SJCRH30 (cell line): Measurements from ENCODE around the gene MPP1. TPM values are rescaled to one million over a fixed set of nuclear protein-coding genes. Genes with fewer than 3 reads are reported as not detected.
A peak's percentile ranks its signal among the peaks of the same experiment; 100 is the strongest.

Source experiments
- DNase-seq, 2 experiments: peaks; one replicate each; pipeline ENCODE4 v3.0.0-alpha.2; 2015 to 2020
- H3K27ac ChIP-seq: fragments of 250-450 bp; sonication (Bioruptor Pico); 2 replicates; pipeline ENCODE4 v1.5.1; 2020; ENCODE audit warnings: mild to moderate bottlenecking, moderate library complexity
- H3K27me3 ChIP-seq: fragments of 250-450 bp; sonication (Bioruptor Pico); 2 replicates; pipeline ENCODE4 v1.5.1; 2020; ENCODE audit warnings: mild to moderate bottlenecking, moderate library complexity
- H3K36me3 ChIP-seq: fragments of 250-450 bp; sonication (Bioruptor Pico); 2 replicates; pipeline ENCODE4 v1.5.1; 2020; ENCODE audit warnings: mild to moderate bottlenecking, moderate library complexity
- H3K4me1 ChIP-seq: fragments of 250-450 bp; sonication (Bioruptor Pico); 2 replicates; pipeline ENCODE4 v1.5.1; 2020; ENCODE audit warnings: mild to moderate bottlenecking, moderate library complexity
- H3K4me3 ChIP-seq: fragments of 250-450 bp; sonication (Bioruptor Pico); 2 replicates; pipeline ENCODE4 v1.5.1; 2020; ENCODE audit warnings: mild to moderate bottlenecking, moderate library complexity
- H3K9me3 ChIP-seq: fragments of 250-450 bp; sonication (Bioruptor Pico); replicated peaks from 2 replicates; pipeline ENCODE4 v1.5.1; 2020; ENCODE audit warnings: mild to moderate bottlenecking, moderate library complexity
- total RNA-seq: library from RNA; depleted of rRNA; stranded (reverse); fragments of >200 nt; shearing (Covaris generic); gene quantifications from 2 replicates; pipeline ENCODE4 v1.2.3, GENCODE V29; 2014

The MPP1 gene
- total RNA-seq, 1 experiment from 2014 or later = not detected

- H3K4me3 ChIP-seq = peak within 1 kb of the TSS; percentile 90
- peak; percentile 95 for DNase-seq
- peaks cover 23% of the 10 kb centered on the region for H3K36me3 ChIP-seq
- H3K4me1 ChIP-seq = no peaks in the 10 kb centered on the region
- H3K9me3 ChIP-seq = no peaks in the 10 kb centered on the region
- H3K27ac ChIP-seq = peak within 1 kb of the TSS; percentile 86
- H3K27me3 ChIP-seq = no peaks in the 10 kb centered on the region
Measured at GRCh38 chrX:154762537-154763296, 42.6 kb downstream of the MPP1 start, which contains the start of gene DKC1. Gene DKC1, plus strand, starts transcription at chrX:154762864. Its CDS starts 102 bp downstream, at chrX:154762966.

- Histone ChIP-seq H3K27me3 (no peaks in the 10 kb centered on the region), H3K4me1 (no peaks in the 10 kb centered on the region), H3K4me3 (peak overlapping the region; percentile 90), H3K36me3 (peaks cover 17% of the 10 kb centered on the region), H3K27ac (peak overlapping the region; percentile 86), H3K9me3 (no peaks in the 10 kb centered on the region)
- DNase-seq = peak in 1 of 2 experiments; percentile 20
Measured at GRCh38 chrX:154761977-154762536, 43.2 kb downstream of the MPP1 start.

GRCh38 chrX:154758696-154759095 is 46.6 kb downstream of the MPP1 start:
- no peaks in the 10 kb centered on the region for H3K27me3 ChIP-seq
- DNase-seq = no peak
- no peak overlapping the region for H3K4me3 ChIP-seq
- H3K27ac ChIP-seq = no peak overlapping the region
- H3K9me3 ChIP-seq = no peaks in the 10 kb centered on the region
- H3K36me3 ChIP-seq = no peaks in the 10 kb centered on the region
- no peaks in the 10 kb centered on the region for H3K4me1 ChIP-seq

GRCh38 chrX:154751669-154752271 is 53.5 kb downstream of the MPP1 start:
- no peak for DNase-seq
- Histone ChIP-seq H3K27me3 (no peaks in the 10 kb centered on the region), H3K4me1 (no peaks in the 10 kb centered on the region), H3K27ac (no peak overlapping the region), H3K9me3 (no peaks in the 10 kb centered on the region), H3K4me3 (no peak overlapping the region), H3K36me3 (no peaks in the 10 kb centered on the region)

GRCh38 chrX:154751203-154751668 is 54.0 kb downstream of the MPP1 start:
- DNase-seq = no peak
- no peaks in the 10 kb centered on the region for H3K27me3 ChIP-seq
- no peaks in the 10 kb centered on the region for H3K9me3 ChIP-seq
- H3K36me3 ChIP-seq = no peaks in the 10 kb centered on the region
- H3K4me3 ChIP-seq = no peak overlapping the region
- no peaks in the 10 kb centered on the region for H3K4me1 ChIP-seq
- no peak overlapping the region for H3K27ac ChIP-seq

GRCh38 chrX:154750301-154751202 is 54.7 kb downstream of the MPP1 start, which contains the start of gene GAB3:
Gene GAB3, minus strand, starts transcription at chrX:154751077. Its CDS starts 52 bp downstream, at chrX:154751025.
- H3K27me3 ChIP-seq = no peaks in the 10 kb centered on the region
- H3K36me3 ChIP-seq = no peaks in the 10 kb centered on the region
- no peak for DNase-seq
- H3K9me3 ChIP-seq = no peaks in the 10 kb centered on the region
- H3K4me1 ChIP-seq = no peaks in the 10 kb centered on the region
- no peak within 1 kb of the TSS for H3K27ac ChIP-seq
- no peak within 1 kb of the TSS for H3K4me3 ChIP-seq

GRCh38 chrX:154749856-154750255 is 55.4 kb downstream of the MPP1 start:
- Histone ChIP-seq H3K27ac (no peak overlapping the region), H3K36me3 (no peaks in the 10 kb centered on the region), H3K4me1 (no peaks in the 10 kb centered on the region), H3K9me3 (no peaks in the 10 kb centered on the region), H3K4me3 (no peak overlapping the region), H3K27me3 (no peaks in the 10 kb centered on the region)
- no peak for DNase-seq

- Histone ChIP-seq H3K4me1 (no peaks in the 10 kb centered on the region), H3K36me3 (no peaks in the 10 kb centered on the region), H3K4me3 (no peak overlapping the region), H3K27me3 (no peaks in the 10 kb centered on the region), H3K9me3 (no peaks in the 10 kb centered on the region), H3K27ac (no peak overlapping the region)
- DNase-seq = peak; percentile 18 to 72
Measured at GRCh38 chrX:154748712-154749339, 56.5 kb downstream of the MPP1 start.

- Histone ChIP-seq H3K4me1 (peaks cover 3% of the 10 kb centered on the region; the same call in 1 of the 2 replicates), H3K4me3 (no peak overlapping the region), H3K36me3 (no peaks in the 10 kb centered on the region), H3K27me3 (no peaks in the 10 kb centered on the region), H3K9me3 (no peaks in the 10 kb centered on the region), H3K27ac (no peak overlapping the region)
- DNase-seq = no peak
Measured at GRCh38 chrX:154742613-154743012, 62.7 kb downstream of the MPP1 start.

- Histone ChIP-seq H3K36me3 (no peaks in the 10 kb centered on the region), H3K4me3 (no peak overlapping the region), H3K9me3 (no peaks in the 10 kb centered on the region), H3K4me1 (peaks cover 3% of the 10 kb centered on the region; the same call in 1 of the 2 replicates), H3K27ac (no peak overlapping the region), H3K27me3 (no peaks in the 10 kb centered on the region)
- DNase-seq = no peak
Measured at GRCh38 chrX:154739952-154740465, 65.3 kb downstream of the MPP1 start.

GRCh38 chrX:154738011-154738738 is 67.1 kb downstream of the MPP1 start:
- H3K27me3 ChIP-seq = no peaks in the 10 kb centered on the region
- H3K4me3 ChIP-seq = no peak overlapping the region
- H3K27ac ChIP-seq = no peak overlapping the region
- H3K9me3 ChIP-seq = no peaks in the 10 kb centered on the region
- no peak for DNase-seq
- peaks cover 3% of the 10 kb centered on the region; the same call in 1 of the 2 replicates for H3K4me1 ChIP-seq
- no peaks in the 10 kb centered on the region for H3K36me3 ChIP-seq

- no peak overlapping the region for H3K4me3 ChIP-seq
- no peak for DNase-seq
- peaks cover 3% of the 10 kb centered on the region; the same call in 1 of the 2 replicates for H3K4me1 ChIP-seq
- no peaks in the 10 kb centered on the region for H3K36me3 ChIP-seq
- no peak overlapping the region for H3K27ac ChIP-seq
- no peaks in the 10 kb centered on the region for H3K9me3 ChIP-seq
- no peaks in the 10 kb centered on the region for H3K27me3 ChIP-seq
Measured at GRCh38 chrX:154737136-154737535, 68.1 kb downstream of the MPP1 start.

GRCh38 chrX:154735695-154736393 is 69.4 kb downstream of the MPP1 start:
- H3K27ac ChIP-seq = no peak overlapping the region
- peaks cover 3% of the 10 kb centered on the region; the same call in 1 of the 2 replicates for H3K4me1 ChIP-seq
- no peak for DNase-seq
- H3K36me3 ChIP-seq = no peaks in the 10 kb centered on the region
- H3K9me3 ChIP-seq = no peaks in the 10 kb centered on the region
- no peaks in the 10 kb centered on the region for H3K27me3 ChIP-seq
- no peak overlapping the region for H3K4me3 ChIP-seq
